ENCODE measurements around the gene FEZF1.

Gene FEZF1

DNA sequence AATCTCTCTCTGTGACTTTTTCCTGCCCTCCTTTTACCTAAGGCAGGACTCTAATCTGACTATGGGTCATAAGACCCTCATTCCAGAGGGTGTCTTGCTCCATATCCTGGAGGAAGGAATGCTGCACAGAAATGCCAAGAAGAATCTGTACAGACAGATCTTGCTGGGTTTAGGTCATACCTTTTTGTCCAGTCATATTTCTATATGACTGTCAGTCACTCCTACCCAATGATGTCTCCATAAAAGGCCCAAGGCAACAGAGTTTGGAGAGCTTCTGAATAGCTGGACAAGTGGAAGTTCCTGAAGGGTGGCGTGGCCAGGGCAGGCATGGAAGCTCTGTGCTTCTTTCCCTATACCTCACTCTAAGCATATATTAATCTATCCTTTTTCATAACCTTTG, 47.5 kb downstream of the FEZF1 start:
- DNase-seq = no peak
- H3K27me3 ChIP-seq (replicated peaks) = no peaks in the 10 kb centered on the region
- in situ Hi-C loops (cut with HindIII; ENCODE audit: low pct_ligation_motif_present, low sequenced_read_pairs) = no loop called here
- no peak overlapping the region for H3K4me3 ChIP-seq (ENCODE audit: low read depth, low read length)
- no peak overlapping the region for H3K27ac ChIP-seq
- H3K36me3 ChIP-seq (replicated peaks) = no peaks in the 10 kb centered on the region
- TF ChIP-seq, protein P1, sequence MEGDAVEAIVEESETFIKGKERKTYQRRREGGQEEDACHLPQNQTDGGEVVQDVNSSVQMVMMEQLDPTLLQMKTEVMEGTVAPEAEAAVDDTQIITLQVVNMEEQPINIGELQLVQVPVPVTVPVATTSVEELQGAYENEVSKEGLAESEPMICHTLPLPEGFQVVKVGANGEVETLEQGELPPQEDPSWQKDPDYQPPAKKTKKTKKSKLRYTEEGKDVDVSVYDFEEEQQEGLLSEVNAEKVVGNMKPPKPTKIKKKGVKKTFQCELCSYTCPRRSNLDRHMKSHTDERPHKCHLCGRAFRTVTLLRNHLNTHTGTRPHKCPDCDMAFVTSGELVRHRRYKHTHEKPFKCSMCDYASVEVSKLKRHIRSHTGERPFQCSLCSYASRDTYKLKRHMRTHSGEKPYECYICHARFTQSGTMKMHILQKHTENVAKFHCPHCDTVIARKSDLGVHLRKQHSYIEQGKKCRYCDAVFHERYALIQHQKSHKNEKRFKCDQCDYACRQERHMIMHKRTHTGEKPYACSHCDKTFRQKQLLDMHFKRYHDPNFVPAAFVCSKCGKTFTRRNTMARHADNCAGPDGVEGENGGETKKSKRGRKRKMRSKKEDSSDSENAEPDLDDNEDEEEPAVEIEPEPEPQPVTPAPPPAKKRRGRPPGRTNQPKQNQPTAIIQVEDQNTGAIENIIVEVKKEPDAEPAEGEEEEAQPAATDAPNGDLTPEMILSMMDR (IDR thresholded peaks at IDR 0.05; ENCODE audit: low read depth, low read length, missing control alignments) = no peak

- in situ Hi-C loops (cut with HindIII; ENCODE audit: low pct_ligation_motif_present, low sequenced_read_pairs) = no loop called here
- TF ChIP-seq, protein P1 (IDR thresholded peaks at IDR 0.05; ENCODE audit: low read depth, low read length, missing control alignments) = no peak
- Histone ChIP-seq H3K27me3 (replicated peaks) (no peaks in the 10 kb centered on the region), H3K27ac (no peak overlapping the region), H3K4me3 (ENCODE audit: low read depth, low read length) (no peak overlapping the region), H3K36me3 (replicated peaks) (no peaks in the 10 kb centered on the region)
- DNase-seq = no peak
These were observed 48.5 kb downstream of the FEZF1 start for GRCh38 chr7:122256046-122256445.

DNA sequence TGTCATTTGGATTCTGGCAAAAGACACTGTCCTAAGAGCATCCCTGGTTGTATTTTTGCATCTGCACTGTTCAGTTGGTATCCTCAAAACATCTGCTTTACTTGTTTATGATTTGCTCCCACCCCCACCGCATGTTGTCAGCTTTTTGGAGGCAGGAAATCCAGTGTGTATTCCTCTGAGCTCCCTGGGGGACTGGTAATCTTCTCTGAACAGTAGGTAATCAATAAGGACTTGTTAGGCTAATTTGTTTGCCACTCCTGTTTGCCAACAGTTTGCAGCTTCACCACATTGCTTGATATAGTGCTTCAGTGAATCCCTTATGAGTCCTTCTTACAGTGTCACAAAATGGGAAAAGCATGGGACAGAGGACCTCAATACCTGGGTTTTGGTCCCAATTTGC, 49.1 kb downstream of the FEZF1 start:
- Histone ChIP-seq H3K36me3 (replicated peaks) (no peaks in the 10 kb centered on the region), H3K27me3 (replicated peaks) (no peaks in the 10 kb centered on the region), H3K4me3 (ENCODE audit: low read depth, low read length) (no peak overlapping the region), H3K27ac (no peak overlapping the region)
- TF ChIP-seq, protein P1 (IDR thresholded peaks at IDR 0.05; ENCODE audit: low read depth, low read length, missing control alignments) = no peak
- DNase-seq = no peak
- in situ Hi-C loops (cut with HindIII; ENCODE audit: low pct_ligation_motif_present, low sequenced_read_pairs) = no loop called here
